ENCODE data around the gene ANHX.

GRCh38 chr12:133215724-133216123 lies 20.0 kb downstream of the ANHX start:
- TF ChIP-seq SP1 (CRISPR knock-in tag; conservative IDR thresholded peaks at IDR 0.05) (no peak), ZNF121 (CRISPR knock-in tag; IDR thresholded peaks at IDR 0.05) (no peak)
- TF ChIP-seq, protein P1, sequence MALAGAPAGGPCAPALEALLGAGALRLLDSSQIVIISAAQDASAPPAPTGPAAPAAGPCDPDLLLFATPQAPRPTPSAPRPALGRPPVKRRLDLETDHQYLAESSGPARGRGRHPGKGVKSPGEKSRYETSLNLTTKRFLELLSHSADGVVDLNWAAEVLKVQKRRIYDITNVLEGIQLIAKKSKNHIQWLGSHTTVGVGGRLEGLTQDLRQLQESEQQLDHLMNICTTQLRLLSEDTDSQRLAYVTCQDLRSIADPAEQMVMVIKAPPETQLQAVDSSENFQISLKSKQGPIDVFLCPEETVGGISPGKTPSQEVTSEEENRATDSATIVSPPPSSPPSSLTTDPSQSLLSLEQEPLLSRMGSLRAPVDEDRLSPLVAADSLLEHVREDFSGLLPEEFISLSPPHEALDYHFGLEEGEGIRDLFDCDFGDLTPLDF (CRISPR knock-in tag; IDR thresholded peaks at IDR 0.05) = no peak
- TF ChIP-seq, protein P2, sequence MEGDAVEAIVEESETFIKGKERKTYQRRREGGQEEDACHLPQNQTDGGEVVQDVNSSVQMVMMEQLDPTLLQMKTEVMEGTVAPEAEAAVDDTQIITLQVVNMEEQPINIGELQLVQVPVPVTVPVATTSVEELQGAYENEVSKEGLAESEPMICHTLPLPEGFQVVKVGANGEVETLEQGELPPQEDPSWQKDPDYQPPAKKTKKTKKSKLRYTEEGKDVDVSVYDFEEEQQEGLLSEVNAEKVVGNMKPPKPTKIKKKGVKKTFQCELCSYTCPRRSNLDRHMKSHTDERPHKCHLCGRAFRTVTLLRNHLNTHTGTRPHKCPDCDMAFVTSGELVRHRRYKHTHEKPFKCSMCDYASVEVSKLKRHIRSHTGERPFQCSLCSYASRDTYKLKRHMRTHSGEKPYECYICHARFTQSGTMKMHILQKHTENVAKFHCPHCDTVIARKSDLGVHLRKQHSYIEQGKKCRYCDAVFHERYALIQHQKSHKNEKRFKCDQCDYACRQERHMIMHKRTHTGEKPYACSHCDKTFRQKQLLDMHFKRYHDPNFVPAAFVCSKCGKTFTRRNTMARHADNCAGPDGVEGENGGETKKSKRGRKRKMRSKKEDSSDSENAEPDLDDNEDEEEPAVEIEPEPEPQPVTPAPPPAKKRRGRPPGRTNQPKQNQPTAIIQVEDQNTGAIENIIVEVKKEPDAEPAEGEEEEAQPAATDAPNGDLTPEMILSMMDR (IDR thresholded peaks at IDR 0.05) = no peak

Measured in WTC11 (cell line).